H1 (cell line): ENCODE measurements around the gene KCMF1. TPM values are rescaled to one million over a fixed set of nuclear protein-coding genes. Genes with fewer than 3 reads are reported as not detected.

ENCODE experiments used
- CTCF ChIP-seq, 3 experiments: IDR thresholded peaks; 1 replicate in 2 of 3; 2 replicates in 1 of 3; pipeline versions ENCODE4 v1.5.1 to v1.6.1; 2011; ENCODE audit warnings: low read length in 3 of 3, mild to moderate bottlenecking in 3 of 3, inconsistent platforms in 2 of 3, low read depth in 1 of 3, moderate library complexity in 1 of 3; ENCODE audit not compliant: insufficient read depth in 1 of 3; ENCODE audit errors: control extremely low read depth in 1 of 3
- polyA plus RNA-seq, 7 experiments: library from polyadenylated mRNA; depleted of rRNA in 3 of 7; stranded (reverse) in 5 of 7; unstranded in 2 of 7; fragments of >200 nt in 5 of 7; fragments of 200-250 nt in 2 of 7; gene quantifications; 1 replicate in 5 of 7; 2 replicates in 1 of 7; 4 replicates in 1 of 7; pipeline versions ENCODE4 v1.2.1 to v1.2.3, GENCODE V29; 2011 to 2013; ENCODE audit warnings: missing spikeins in 2 of 7, mixed read lengths in 2 of 7
- total RNA-seq: library from RNA; stranded (reverse); fragmentation: NEBNext Ultra II Directional; extraction: Animal tissue kit (Norgen Biotek cat#: 25700); gene quantifications from 2 replicates; pipeline ENCODE4 v1.2.1, GENCODE V29; 2021

The KCMF1 gene
- total and polyA plus RNA-seq, 2 of the 8 experiments (the other 6 are each of a cell fraction or from before 2014, with no cell fraction given): 86.9 to 149 TPM

GRCh38 chr2:85017411-85018048, 46.6 kb downstream of the KCMF1 start (continued):
- TF ChIP-seq CTCF (IDR thresholded peaks at IDR 0.05; ENCODE audit: control extremely low read depth in 1 of 3, insufficient read depth in 1 of 3, low read depth in 1 of 3, low read length in 3 of 3): peak in 1 of 3 experiments; percentile 15; a peak in 2 of 4 replicates
